Muscle layer of colon (tissue), 2 donors: Measurements from ENCODE around the gene SAMD5.
"Not testable (repeated sequence)": the region's sequence is repeated elsewhere in the genome, so short reads cannot be mapped to it uniquely, and the experiment has no call there.

ENCODE experiments used
- H3K27ac ChIP-seq: one replicate; pipeline ENCODE4 v1.7.0; 2013; ENCODE audit warnings: low read depth, mild to moderate bottlenecking, low read length, moderate library complexity
- H3K27me3 ChIP-seq, 2 donors: one replicate each; pipeline ENCODE4 v1.7.0; 2013; ENCODE audit warnings: low read length in 2 of 2, mild to moderate bottlenecking in 2 of 2; ENCODE audit not compliant: insufficient read depth in 2 of 2, control insufficient read depth in 1 of 2
- H3K36me3 ChIP-seq: one replicate; pipeline ENCODE4 v1.7.0; 2013; ENCODE audit warnings: mild to moderate bottlenecking, low read length; ENCODE audit not compliant: insufficient read depth
- H3K4me1 ChIP-seq: one replicate; pipeline ENCODE4 v1.7.0; 2013; ENCODE audit warnings: mild to moderate bottlenecking, low read length; ENCODE audit not compliant: insufficient read depth
- H3K4me3 ChIP-seq, 2 donors: one replicate each; pipeline ENCODE4 v1.7.0; 2013; ENCODE audit warnings: low read length in 2 of 2, low read depth in 1 of 2, mild to moderate bottlenecking in 1 of 2, moderate library complexity in 1 of 2
- H3K9ac ChIP-seq: one replicate; pipeline ENCODE4 v1.7.0; 2013; ENCODE audit warnings: low read length
- H3K9me3 ChIP-seq: one replicate; pipeline ENCODE4 v1.7.0; 2013; ENCODE audit warnings: mild to moderate bottlenecking, low read length
- donor health status: abdominal sarcoma.
- donor health status: Adenocarcinoma of cecum.

The SAMD5 gene

DNA sequence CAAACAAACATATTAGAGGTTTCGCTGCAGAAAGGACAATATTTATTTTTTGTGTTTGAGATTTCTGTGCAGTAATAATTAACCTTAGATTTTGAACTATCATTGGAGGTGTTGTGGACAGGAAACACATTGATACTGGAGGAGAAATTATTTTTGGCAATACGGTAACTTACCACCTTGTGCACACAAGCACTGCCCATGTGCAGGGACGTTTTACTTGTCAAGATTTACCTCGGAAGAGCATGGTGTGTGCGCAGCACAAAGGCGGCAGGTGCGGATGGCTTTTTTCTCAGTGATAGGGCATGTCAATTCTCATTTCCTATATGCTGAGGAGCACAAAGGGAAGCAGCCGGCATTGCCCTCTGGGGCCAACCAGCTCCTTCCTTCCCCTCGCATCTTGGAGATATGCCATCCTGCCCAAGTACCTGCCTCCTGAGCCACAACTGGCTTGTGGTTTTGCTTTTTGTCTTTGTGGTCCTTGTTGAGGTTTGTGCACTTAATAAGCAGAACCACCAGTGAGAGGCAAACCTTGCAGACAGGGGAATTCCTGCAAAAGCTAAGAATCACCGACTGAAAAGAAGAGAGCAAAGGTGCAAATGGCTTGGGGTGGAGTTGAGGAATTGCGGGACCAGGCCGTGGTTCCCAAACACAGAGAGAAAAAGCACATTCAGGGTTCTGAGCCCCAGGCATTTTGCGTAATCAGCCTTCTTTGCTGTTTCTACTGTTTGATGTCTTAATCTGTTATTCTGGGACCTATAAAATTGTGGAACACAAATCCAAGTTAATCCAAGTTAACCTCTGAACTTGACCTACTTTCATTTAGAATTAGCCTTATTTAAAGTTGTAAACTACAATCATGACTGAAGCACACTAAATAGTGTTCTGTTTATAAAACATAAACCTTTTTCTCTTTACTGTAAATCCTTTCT, 21.9 kb downstream of the SAMD5 start:
- no peak overlapping the region for H3K9ac ChIP-seq
- no peak overlapping the region for H3K27ac ChIP-seq
- H3K4me3 ChIP-seq: no peak overlapping the region
- H3K4me1 ChIP-seq: no peaks in the 10 kb centered on the region
- no peaks in the 10 kb centered on the region for H3K36me3 ChIP-seq
- no peaks in the 10 kb centered on the region for H3K9me3 ChIP-seq
- no peaks in the 10 kb centered on the region for H3K27me3 ChIP-seq

DNA sequence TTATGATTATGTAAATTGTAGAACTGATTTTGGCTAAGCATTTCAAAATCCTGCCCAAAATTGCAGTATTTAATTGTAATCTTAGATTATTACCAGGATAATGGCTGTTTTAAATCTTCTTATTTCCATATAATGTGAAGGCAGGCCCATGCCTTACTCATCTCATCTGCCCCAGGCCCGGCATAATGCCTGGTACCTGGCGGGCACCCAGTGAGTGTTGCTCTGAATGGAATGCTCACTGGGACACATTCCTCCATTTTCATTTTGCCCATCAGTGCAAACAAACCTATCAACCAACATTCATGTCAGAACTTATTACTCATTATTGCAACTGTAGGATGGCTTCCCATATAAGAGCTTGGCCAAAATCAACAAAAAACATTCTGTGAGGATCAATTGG, 22.8 kb downstream of the SAMD5 start:
- Histone ChIP-seq H3K4me3 (no peak overlapping the region), H3K27me3 (no peaks in the 10 kb centered on the region), H3K27ac (no peak overlapping the region), H3K9ac (no peak overlapping the region), H3K4me1 (no peaks in the 10 kb centered on the region), H3K9me3 (no peaks in the 10 kb centered on the region), H3K36me3 (no peaks in the 10 kb centered on the region)

DNA sequence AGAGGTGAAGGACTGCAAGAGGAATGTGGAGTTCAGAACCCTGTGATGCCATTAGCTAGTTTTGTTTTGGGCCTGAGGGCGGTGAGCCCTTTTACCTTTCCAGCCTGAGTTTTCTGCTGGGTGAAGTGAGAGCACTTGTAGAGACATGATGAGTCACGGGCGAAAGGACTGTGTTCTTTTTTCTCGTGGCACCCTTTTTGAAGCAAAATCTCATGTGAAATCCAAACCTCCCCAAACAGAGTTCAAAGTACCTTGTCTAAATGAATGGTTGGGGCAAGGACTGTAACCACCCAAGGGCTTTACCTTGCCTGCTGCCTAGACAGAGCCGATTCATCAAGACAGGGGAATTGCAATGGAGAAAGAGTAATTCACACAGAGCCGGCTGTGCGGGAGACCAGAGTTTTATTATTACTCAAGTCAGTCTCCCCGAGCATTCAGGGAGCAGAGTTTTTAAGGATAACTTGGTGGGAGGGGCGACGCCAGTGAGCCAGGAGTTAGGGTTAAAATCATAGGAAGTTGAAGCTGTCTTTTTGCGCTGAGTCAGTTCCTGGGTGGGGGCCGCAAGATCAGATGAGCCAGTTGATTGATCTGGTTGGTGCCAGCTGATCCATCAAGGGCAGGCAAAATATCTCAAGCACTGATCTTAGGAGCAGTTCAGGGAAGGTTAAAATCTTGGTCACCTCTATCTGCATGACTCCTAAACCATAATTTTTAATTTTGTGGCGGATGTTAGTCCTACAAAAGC, 25.8 kb downstream of the SAMD5 start:
- Histone ChIP-seq H3K27me3 (no peaks in the 10 kb centered on the region), H3K9me3 (no peaks in the 10 kb centered on the region), H3K27ac (no peak overlapping the region), H3K36me3 (no peaks in the 10 kb centered on the region), H3K4me1 (no peaks in the 10 kb centered on the region), H3K9ac (no peak overlapping the region), H3K4me3 (no peak overlapping the region)

DNA sequence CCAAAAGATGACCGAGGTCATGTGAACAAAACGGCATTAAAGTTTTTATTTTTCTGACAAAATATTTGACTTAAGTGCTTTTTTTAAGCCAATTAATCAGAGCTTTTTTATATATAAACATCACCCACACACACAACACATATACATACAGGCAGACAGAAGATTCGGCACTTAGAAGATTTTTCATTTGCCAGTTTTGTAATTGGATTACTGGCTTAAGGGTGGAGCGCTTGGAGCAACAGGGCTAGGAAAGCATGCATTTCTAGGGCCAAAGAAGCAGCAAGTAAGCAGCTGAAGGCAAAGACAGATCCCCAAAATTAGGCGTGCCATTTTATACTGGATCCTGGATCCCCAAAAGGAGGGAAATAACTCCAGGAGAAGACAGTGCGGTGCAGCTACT, 30.3 kb downstream of the SAMD5 start:
- H3K4me3 ChIP-seq: no peak overlapping the region
- H3K9ac ChIP-seq: no peak overlapping the region
- no peaks in the 10 kb centered on the region for H3K9me3 ChIP-seq

DNA sequence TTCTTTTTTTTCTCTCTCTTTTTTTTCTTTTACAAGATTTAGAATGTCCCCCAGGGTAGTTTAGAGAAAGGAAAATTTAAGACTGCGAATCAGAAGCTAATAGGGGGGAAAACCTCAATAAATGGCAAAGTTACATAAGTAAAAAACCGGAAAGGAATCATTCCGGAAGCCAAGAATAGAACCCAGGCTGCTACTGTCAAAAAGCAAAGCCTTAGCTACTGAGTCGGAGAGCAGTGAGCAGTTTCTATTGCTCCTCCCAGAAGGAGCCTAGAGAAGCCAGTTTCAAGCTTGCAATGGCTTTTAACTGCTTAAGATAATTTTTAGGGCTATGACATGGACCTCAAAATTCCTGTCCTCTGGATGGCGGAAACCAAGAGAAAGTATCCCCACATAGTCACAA, 31.6 kb downstream of the SAMD5 start:
- Histone ChIP-seq H3K4me1 (no peaks in the 10 kb centered on the region), H3K4me3 (no peak overlapping the region), H3K9ac (no peak overlapping the region), H3K9me3 (no peaks in the 10 kb centered on the region), H3K27ac (no peak overlapping the region), H3K36me3 (no peaks in the 10 kb centered on the region), H3K27me3 (no peaks in the 10 kb centered on the region)

More for the DNA sequence above, 30.3 kb downstream of the SAMD5 start:
- Histone ChIP-seq H3K27me3 (no peaks in the 10 kb centered on the region), H3K36me3 (no peaks in the 10 kb centered on the region), H3K27ac (no peak overlapping the region), H3K4me1 (no peaks in the 10 kb centered on the region)

DNA sequence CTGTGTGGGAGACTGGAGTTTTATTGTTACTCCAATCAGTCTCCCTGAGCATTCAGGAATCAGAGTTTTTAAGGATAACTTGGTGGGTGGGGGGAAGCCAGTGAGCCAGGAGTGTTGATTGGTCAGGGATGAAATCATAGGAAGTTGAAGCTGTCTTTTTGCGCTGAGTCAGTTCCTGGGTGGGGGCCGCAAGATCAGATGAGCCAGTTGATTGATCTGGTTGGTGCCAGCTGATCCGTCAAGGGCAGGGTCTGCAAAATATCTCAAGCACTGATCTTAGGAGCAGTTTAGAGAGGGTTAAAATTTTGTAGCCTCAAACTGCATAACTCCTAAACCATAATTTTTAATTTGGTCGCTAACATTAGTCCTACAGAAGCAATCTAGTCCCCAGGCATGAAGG, 33.9 kb downstream of the SAMD5 start:
- not testable (repeated sequence) for H3K9me3 ChIP-seq, H3K9ac ChIP-seq

DNA sequence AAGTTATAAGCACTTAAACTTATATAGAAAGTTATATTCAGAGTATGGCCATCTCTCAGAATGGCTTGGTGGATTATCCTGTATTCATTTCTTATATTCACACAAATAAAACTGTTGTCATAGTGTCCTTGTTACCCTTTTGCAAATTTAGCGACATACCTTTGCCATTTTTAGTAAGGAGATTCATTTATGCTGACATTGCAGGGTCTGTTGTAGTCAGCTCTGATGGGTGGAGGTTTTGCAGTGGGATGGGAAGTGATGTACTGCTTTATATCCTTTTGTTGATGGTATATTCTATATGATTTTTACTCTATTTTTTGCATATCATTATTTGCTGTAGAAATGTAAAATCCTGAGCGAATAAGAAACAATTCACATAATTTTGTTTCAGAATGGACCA, 35.9 kb downstream of the SAMD5 start:
- H3K27me3 ChIP-seq: no peaks in the 10 kb centered on the region
- H3K36me3 ChIP-seq: no peaks in the 10 kb centered on the region
- H3K9me3 ChIP-seq: no peaks in the 10 kb centered on the region
- H3K4me3 ChIP-seq: no peak overlapping the region
- H3K27ac ChIP-seq: no peak overlapping the region
- H3K9ac ChIP-seq: no peak overlapping the region
- no peaks in the 10 kb centered on the region for H3K4me1 ChIP-seq

More for the DNA sequence above, 33.9 kb downstream of the SAMD5 start:
- H3K27me3 ChIP-seq, H3K36me3 ChIP-seq, H3K4me3 ChIP-seq, H3K4me1 ChIP-seq, H3K27ac ChIP-seq: not testable (repeated sequence)

DNA sequence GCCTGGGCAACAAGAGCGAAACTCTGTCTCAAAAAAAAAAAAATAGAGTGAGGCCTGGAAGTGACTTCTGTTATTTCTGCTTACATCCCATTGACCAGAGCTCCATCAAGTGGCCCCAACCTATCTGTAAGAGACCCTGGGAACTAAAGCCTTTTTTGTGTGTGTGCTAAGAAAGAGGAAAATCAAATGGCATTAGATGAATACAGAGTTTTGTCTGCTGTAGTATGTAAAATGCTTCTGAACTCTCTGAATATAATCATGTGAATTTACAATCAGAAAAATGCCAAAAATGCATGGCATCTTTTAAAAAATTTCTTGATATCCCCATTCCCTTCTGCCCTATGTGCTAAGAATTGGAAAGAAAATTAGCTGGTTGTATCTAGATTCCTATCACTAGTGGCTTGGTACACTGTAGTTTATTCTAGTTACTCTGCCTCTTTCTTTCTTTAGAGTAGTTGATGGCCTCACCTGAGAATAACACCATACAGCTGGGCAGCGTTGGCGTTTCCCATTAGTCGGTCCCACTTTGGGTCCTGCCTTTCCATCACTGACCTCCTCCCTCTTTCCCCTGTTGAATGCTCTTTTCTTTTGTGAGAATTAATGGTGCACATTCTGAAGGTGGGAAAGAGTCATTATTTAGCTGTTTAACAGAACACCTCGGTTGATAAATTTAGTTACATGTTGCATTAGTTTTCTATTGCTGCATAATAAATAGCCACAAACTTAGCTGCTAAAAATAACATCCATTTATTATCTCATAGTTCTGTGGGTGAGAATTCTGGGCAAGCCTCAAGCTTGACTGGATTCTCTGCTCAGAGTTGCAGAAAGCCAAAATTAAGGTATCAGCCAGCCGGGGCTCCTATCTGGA, 38.2 kb downstream of the SAMD5 start:
- H3K27me3 ChIP-seq: no peaks in the 10 kb centered on the region
- H3K9me3 ChIP-seq: no peaks in the 10 kb centered on the region
- no peak overlapping the region for H3K27ac ChIP-seq
- no peak overlapping the region for H3K4me3 ChIP-seq
- no peaks in the 10 kb centered on the region for H3K4me1 ChIP-seq
- H3K36me3 ChIP-seq: no peaks in the 10 kb centered on the region
- no peak overlapping the region for H3K9ac ChIP-seq

DNA sequence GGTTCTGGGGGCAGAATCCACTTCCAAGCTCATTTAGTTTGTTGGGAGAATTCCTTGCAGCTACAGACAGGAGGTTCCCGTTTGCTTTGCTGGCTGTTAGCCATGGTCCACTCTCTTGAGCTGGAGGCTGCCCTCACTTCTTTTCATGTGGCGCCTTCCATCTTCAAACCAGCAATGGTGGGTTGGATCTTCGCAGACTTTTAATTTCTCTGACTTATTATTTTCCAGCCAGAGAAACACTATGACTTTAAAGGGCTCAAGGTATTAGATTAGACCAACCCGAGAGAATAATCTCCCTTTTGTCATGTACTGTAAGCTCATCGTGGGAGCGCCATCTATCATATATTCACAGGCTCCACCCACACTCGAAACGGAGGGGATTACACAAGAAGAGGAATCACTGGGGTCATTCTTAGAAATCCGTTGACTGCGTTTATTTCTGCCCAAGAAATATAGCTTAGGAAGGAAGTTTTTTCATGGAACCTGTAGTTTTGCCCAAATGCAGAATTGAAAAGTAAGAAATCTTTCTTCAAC, 38.9 kb downstream of the SAMD5 start:
- Histone ChIP-seq H3K36me3 (no peaks in the 10 kb centered on the region), H3K27ac (no peak overlapping the region), H3K4me1 (no peaks in the 10 kb centered on the region), H3K9me3 (no peaks in the 10 kb centered on the region), H3K9ac (no peak overlapping the region), H3K27me3 (no peaks in the 10 kb centered on the region), H3K4me3 (no peak overlapping the region)

DNA sequence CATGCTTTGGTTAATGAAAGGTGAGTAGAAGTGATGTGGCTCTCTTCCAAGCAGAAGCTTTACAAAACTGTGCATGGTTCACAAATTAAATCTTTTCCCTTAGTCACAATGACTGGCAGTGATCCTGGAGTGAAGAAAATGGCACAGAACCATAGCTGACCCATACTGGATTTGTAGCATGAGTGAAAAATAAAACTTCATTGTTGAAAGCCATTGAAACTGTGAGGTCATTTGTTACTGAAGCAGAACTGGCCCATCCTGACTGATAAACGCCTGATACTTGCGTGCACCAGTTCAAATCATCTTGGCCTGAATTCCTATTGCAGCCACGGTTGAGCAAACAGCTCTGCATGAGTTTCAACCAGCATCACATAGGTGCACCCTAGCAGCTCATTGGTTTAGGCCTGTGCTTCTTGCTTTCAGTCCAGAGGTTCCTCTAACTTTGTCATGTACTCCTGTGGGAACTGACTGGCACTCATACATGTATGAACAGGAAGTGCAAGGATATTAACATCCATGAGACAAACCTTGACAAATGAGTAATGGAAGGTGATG, 40.5 kb downstream of the SAMD5 start:
- H3K27me3 ChIP-seq: no peaks in the 10 kb centered on the region
- H3K9ac ChIP-seq: no peak overlapping the region
- no peaks in the 10 kb centered on the region for H3K4me1 ChIP-seq
- no peaks in the 10 kb centered on the region for H3K36me3 ChIP-seq
- no peak overlapping the region for H3K4me3 ChIP-seq
- H3K9me3 ChIP-seq: no peaks in the 10 kb centered on the region
- no peak overlapping the region for H3K27ac ChIP-seq

DNA sequence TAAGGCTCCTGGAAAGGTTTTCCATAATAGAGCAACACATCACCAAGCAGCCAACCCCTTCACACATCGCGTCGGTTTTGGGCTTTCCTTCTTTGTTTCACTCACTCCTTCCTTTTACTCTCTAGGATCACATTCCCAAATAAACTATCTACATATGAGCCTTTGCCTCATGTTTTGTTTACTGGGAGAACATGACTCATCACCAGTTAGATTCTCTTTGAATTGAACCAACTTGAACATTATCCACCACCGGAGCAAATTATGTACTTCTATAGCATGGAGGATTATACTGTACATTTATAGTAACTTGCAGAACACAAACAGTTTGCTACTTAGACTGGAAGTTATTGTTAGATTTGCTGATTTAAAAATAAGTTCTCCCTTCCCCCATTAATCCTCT, 41.0 kb downstream of the SAMD5 start:
- Histone ChIP-seq H3K4me3 (no peak overlapping the region), H3K9ac (no peak overlapping the region), H3K27ac (no peak overlapping the region), H3K36me3 (no peaks in the 10 kb centered on the region), H3K9me3 (no peaks in the 10 kb centered on the region), H3K27me3 (no peaks in the 10 kb centered on the region), H3K4me1 (no peaks in the 10 kb centered on the region)
